Measurements from ENCODE around the gene FAM20C.
"Not testable (repeated sequence)": the region's sequence is repeated elsewhere in the genome, so short reads cannot be mapped to it uniquely, and the experiment has no call there.

FAM20C gene

GRCh38 chr7:293681-294439, 101.5 kb downstream of the FAM20C start:
- no peak for DNase-seq (ENCODE audit: low read depth)

GRCh38 chr7:294440-295154, 102.2 kb downstream of the FAM20C start:
- DNase-seq (ENCODE audit: low read depth) = no peak

- no peak for DNase-seq (ENCODE audit: low read depth)
Observed at GRCh38 chr7:295155-296154, 103.1 kb downstream of the FAM20C start.

- no peak for DNase-seq (ENCODE audit: low read depth)
Observed at GRCh38 chr7:296373-296945, 104.1 kb downstream of the FAM20C start.

- not testable (repeated sequence) for DNase-seq (ENCODE audit: low read depth)
Observed at GRCh38 chr7:297141-297540, 104.8 kb downstream of the FAM20C start.

GRCh38 chr7:297611-298374, 105.4 kb downstream of the FAM20C start:
- DNase-seq (ENCODE audit: low read depth) = no peak

- DNase-seq (ENCODE audit: low read depth) = no peak
Observed at GRCh38 chr7:298375-298702, 106.0 kb downstream of the FAM20C start.

GRCh38 chr7:298743-299142, 106.4 kb downstream of the FAM20C start:
- DNase-seq (ENCODE audit: low read depth) = no peak

GRCh38 chr7:299169-299568, 106.8 kb downstream of the FAM20C start:
- DNase-seq (ENCODE audit: low read depth) = no peak

- no peak for DNase-seq (ENCODE audit: low read depth)
Observed at GRCh38 chr7:299628-300027, 107.3 kb downstream of the FAM20C start.

- no peak for DNase-seq (ENCODE audit: low read depth)
Observed at GRCh38 chr7:300048-300447, 107.7 kb downstream of the FAM20C start.

- no peak for DNase-seq (ENCODE audit: low read depth)
Observed at GRCh38 chr7:300546-301290, 108.3 kb downstream of the FAM20C start.

- DNase-seq (ENCODE audit: low read depth) = no peak
Observed at GRCh38 chr7:301291-302053, 109.1 kb downstream of the FAM20C start.

GRCh38 chr7:302054-302992, 110.0 kb downstream of the FAM20C start:
- DNase-seq (ENCODE audit: low read depth) = no peak

GRCh38 chr7:303425-303824, 111.1 kb downstream of the FAM20C start:
- DNase-seq (ENCODE audit: low read depth) = no peak

GRCh38 chr7:303884-304573, 111.7 kb downstream of the FAM20C start:
- no peak for DNase-seq (ENCODE audit: low read depth)

- no peak for DNase-seq (ENCODE audit: low read depth)
Observed at GRCh38 chr7:304574-305409, 112.4 kb downstream of the FAM20C start.
